Midbrain (tissue), 1 donor: Measurements from ENCODE around the gene RBM12.
"Not testable (repeated sequence)": the region's sequence is repeated elsewhere in the genome, so short reads cannot be mapped to it uniquely, and the experiment has no call there.

Experiments
- DNase-seq: peaks from one replicate; lab custom pipeline; 2025; lab: John Stamatoyannopoulos, UW

The RBM12 gene

GRCh38 chr20:35698298-35699126 is 33.8 kb upstream of the RBM12 start:
- no peak for DNase-seq

- DNase-seq = no peak
Observed at GRCh38 chr20:35697696-35698297, 33.1 kb upstream of the RBM12 start.

- DNase-seq = no peak
Observed at GRCh38 chr20:35695978-35696377, 31.3 kb upstream of the RBM12 start.

GRCh38 chr20:35695245-35695749 is 30.6 kb upstream of the RBM12 start:
- no peak for DNase-seq

- DNase-seq = no peak
Observed at GRCh38 chr20:35690265-35690664, 25.6 kb upstream of the RBM12 start.

GRCh38 chr20:35686872-35687271 is 22.2 kb upstream of the RBM12 start:
- DNase-seq = not testable (repeated sequence)

- not testable (repeated sequence) for DNase-seq
Observed at GRCh38 chr20:35685368-35685767, 20.7 kb upstream of the RBM12 start.

- no peak for DNase-seq
Observed at GRCh38 chr20:35681960-35682359, 17.3 kb upstream of the RBM12 start.

GRCh38 chr20:35680452-35681183 is 15.9 kb upstream of the RBM12 start:
- no peak for DNase-seq

GRCh38 chr20:35674921-35675320 is 10.2 kb upstream of the RBM12 start:
- no peak for DNase-seq

- DNase-seq = no peak
Observed at GRCh38 chr20:35673884-35674283, 9.2 kb upstream of the RBM12 start.

GRCh38 chr20:35669681-35670080 is 5.0 kb upstream of the RBM12 start:
- DNase-seq = no peak

GRCh38 chr20:35669221-35669620 is 4.5 kb upstream of the RBM12 start:
- DNase-seq = no peak

GRCh38 chr20:35665949-35666288 is 1.2 kb upstream of the RBM12 start:
- DNase-seq = no peak

- no peak for DNase-seq
Observed at GRCh38 chr20:35663516-35664465, 909 bp downstream of the RBM12 start.

- DNase-seq = no peak
Observed at GRCh38 chr20:35662551-35662950, 2.1 kb downstream of the RBM12 start.

- no peak for DNase-seq
Observed at GRCh38 chr20:35661908-35662307, 2.8 kb downstream of the RBM12 start.

GRCh38 chr20:35661053-35661452 is 3.6 kb downstream of the RBM12 start:
- no peak for DNase-seq

- DNase-seq = no peak
Observed at GRCh38 chr20:35660122-35660937, 4.4 kb downstream of the RBM12 start.

- no peak for DNase-seq
Observed at GRCh38 chr20:35657271-35657670, 7.4 kb downstream of the RBM12 start.

- DNase-seq = no peak
Observed at GRCh38 chr20:35654415-35654814, 10.3 kb downstream of the RBM12 start.
